ENCODE measurements around the gene SLC35E4.

DNA sequence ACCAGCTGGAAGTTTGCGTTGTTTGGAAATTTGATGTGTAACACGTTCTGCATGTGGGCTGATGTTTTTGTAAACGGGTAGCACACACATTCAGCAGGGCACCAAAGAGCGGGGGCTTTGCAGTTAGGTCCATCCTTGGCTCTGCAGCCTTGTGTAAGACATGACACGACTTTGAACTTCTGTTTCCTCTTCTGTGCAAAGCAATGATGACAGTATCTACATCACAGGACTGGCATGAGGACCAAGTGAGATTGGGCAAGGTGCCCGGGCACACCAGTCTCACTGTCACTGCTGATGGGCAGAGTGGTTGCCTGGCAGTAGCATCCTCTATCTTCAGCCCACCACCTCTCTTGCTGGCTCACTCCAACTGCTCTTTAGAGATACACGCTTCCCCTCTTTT lies 25.3 kb upstream of the SLC35E4 start:
- TF ChIP-seq PML (IDR thresholded peaks at IDR 0.05; ENCODE audit: low read length) (no peak), FOXK2 (conservative IDR thresholded peaks at IDR 0.05 in 1 of 2, IDR thresholded peaks at IDR 0.05 in 1 of 2; ENCODE audit: low read depth in 2 of 2) (no peak), ZNF76 (CRISPR knock-in tag; IDR thresholded peaks at IDR 0.05; ENCODE audit: borderline replicate concordance) (no peak), ZNF212 (CRISPR knock-in tag; IDR thresholded peaks at IDR 0.05) (no peak), POLR2AphosphoS2 (IDR thresholded peaks at IDR 0.05; ENCODE audit: low read length) (no peak), SMAD2 (IDR thresholded peaks at IDR 0.05; ENCODE audit: low read depth, low read length) (no peak), SMAD1 (IDR thresholded peaks at IDR 0.05; ENCODE audit: low read depth, low read length, partially characterized antibody) (no peak), POLR2A (conservative IDR thresholded peaks at IDR 0.05) (no peak), KAT8 (IDR thresholded peaks at IDR 0.05; ENCODE audit: low read depth) (no peak), HNRNPH1 (optimal IDR thresholded peaks at IDR 0.05; ENCODE audit: low read depth, low read length) (no peak)
- TF ChIP-seq, protein P1, sequence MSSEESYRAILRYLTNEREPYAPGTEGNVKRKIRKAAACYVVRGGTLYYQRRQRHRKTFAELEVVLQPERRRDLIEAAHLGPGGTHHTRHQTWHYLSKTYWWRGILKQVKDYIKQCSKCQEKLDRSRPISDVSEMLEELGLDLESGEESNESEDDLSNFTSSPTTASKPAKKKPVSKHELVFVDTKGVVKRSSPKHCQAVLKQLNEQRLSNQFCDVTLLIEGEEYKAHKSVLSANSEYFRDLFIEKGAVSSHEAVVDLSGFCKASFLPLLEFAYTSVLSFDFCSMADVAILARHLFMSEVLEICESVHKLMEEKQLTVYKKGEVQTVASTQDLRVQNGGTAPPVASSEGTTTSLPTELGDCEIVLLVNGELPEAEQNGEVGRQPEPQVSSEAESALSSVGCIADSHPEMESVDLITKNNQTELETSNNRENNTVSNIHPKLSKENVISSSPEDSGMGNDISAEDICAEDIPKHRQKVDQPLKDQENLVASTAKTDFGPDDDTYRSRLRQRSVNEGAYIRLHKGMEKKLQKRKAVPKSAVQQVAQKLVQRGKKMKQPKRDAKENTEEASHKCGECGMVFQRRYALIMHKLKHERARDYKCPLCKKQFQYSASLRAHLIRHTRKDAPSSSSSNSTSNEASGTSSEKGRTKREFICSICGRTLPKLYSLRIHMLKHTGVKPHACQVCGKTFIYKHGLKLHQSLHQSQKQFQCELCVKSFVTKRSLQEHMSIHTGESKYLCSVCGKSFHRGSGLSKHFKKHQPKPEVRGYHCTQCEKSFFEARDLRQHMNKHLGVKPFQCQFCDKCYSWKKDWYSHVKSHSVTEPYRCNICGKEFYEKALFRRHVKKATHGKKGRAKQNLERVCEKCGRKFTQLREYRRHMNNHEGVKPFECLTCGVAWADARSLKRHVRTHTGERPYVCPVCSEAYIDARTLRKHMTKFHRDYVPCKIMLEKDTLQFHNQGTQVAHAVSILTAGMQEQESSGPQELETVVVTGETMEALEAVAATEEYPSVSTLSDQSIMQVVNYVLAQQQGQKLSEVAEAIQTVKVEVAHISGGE (CRISPR knock-in tag; IDR thresholded peaks at IDR 0.05) = no peak
- TF ChIP-seq, protein P2, sequence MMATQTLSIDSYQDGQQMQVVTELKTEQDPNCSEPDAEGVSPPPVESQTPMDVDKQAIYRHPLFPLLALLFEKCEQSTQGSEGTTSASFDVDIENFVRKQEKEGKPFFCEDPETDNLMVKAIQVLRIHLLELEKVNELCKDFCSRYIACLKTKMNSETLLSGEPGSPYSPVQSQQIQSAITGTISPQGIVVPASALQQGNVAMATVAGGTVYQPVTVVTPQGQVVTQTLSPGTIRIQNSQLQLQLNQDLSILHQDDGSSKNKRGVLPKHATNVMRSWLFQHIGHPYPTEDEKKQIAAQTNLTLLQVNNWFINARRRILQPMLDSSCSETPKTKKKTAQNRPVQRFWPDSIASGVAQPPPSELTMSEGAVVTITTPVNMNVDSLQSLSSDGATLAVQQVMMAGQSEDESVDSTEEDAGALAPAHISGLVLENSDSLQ (IDR thresholded peaks at IDR 0.05) = no peak
- TF ChIP-seq, protein P3, sequence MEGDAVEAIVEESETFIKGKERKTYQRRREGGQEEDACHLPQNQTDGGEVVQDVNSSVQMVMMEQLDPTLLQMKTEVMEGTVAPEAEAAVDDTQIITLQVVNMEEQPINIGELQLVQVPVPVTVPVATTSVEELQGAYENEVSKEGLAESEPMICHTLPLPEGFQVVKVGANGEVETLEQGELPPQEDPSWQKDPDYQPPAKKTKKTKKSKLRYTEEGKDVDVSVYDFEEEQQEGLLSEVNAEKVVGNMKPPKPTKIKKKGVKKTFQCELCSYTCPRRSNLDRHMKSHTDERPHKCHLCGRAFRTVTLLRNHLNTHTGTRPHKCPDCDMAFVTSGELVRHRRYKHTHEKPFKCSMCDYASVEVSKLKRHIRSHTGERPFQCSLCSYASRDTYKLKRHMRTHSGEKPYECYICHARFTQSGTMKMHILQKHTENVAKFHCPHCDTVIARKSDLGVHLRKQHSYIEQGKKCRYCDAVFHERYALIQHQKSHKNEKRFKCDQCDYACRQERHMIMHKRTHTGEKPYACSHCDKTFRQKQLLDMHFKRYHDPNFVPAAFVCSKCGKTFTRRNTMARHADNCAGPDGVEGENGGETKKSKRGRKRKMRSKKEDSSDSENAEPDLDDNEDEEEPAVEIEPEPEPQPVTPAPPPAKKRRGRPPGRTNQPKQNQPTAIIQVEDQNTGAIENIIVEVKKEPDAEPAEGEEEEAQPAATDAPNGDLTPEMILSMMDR (IDR thresholded peaks at IDR 0.05 in 2 of 3, conservative IDR thresholded peaks at IDR 0.05 in 1 of 3; ENCODE audit: insufficient read depth in 2 of 3, low read depth in 1 of 3, low read length in 3 of 3) = no peak
- TF ChIP-seq, protein P4, sequence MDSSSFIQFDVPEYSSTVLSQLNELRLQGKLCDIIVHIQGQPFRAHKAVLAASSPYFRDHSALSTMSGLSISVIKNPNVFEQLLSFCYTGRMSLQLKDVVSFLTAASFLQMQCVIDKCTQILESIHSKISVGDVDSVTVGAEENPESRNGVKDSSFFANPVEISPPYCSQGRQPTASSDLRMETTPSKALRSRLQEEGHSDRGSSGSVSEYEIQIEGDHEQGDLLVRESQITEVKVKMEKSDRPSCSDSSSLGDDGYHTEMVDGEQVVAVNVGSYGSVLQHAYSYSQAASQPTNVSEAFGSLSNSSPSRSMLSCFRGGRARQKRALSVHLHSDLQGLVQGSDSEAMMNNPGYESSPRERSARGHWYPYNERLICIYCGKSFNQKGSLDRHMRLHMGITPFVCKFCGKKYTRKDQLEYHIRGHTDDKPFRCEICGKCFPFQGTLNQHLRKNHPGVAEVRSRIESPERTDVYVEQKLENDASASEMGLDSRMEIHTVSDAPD (CRISPR knock-in tag; IDR thresholded peaks at IDR 0.05) = no peak
